ENCODE data around the gene FARP2.
"Not testable (repeated sequence)": the region's sequence is repeated elsewhere in the genome, so short reads cannot be mapped to it uniquely, and the experiment has no call there.

Gene FARP2

DNA sequence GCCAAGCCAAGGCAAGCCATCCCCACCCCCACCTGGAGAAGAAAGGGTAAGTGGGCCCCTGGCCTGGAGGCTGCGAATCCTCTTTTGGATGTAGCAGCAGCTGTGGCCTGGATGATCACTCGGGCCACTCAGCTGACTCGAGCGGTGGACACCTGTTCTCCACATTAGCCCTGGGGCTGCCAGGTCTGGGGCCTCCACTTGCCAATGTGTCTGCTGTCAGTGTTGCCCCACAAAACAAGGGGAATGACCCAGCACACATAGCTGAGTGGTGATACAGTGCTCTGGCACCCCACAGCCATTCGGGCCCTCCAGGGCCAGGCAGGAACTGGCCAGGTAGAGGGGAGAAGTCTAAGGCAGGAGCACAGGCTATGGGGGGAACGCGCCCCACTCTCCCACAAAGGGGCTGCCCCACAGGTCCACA is 149.7 kb downstream of the FARP2 start:
- no peaks in the 10 kb centered on the region for H3K9me2 ChIP-seq (replicated peaks; ENCODE audit: low read depth, low read length)
- no peaks in the 10 kb centered on the region for H3K36me3 ChIP-seq (ENCODE audit: insufficient read depth, low read length)
- H4K20me1 ChIP-seq (ENCODE audit: insufficient read depth, low read length, poor library complexity, severe bottlenecking): peaks cover 19% of the 10 kb centered on the region
- no peaks in the 10 kb centered on the region for H3K27me3 ChIP-seq (ENCODE audit: insufficient read depth, low read length, poor library complexity, severe bottlenecking)
- H3K79me2 ChIP-seq (ENCODE audit: insufficient read depth, low read length): peaks cover 41% of the 10 kb centered on the region
- H3K9ac ChIP-seq (ENCODE audit: low read depth, low read length, poor library complexity, severe bottlenecking): peak overlapping the region; percentile 77
- peaks cover 28% of the 10 kb centered on the region for H3K4me1 ChIP-seq (ENCODE audit: insufficient read depth, low read length, poor library complexity, severe bottlenecking)
- H3F3A ChIP-seq (ENCODE audit: low read depth): no peaks in the 10 kb centered on the region
- no peak overlapping the region for H2AFZ ChIP-seq (ENCODE audit: low read length)
- no peak for TF ChIP-seq EZH2phosphoT487 (IDR thresholded peaks at IDR 0.05; ENCODE audit: borderline replicate concordance)
- peak overlapping the region; percentile 93 for H3K4me2 ChIP-seq (ENCODE audit: low read depth, low read length, poor library complexity, severe bottlenecking)
- peak overlapping the region; percentile 85 for H3K4me3 ChIP-seq (ENCODE audit: low read length, poor library complexity, severe bottlenecking)
- H3K9me3 ChIP-seq (ENCODE audit: insufficient read depth, low read depth, low read length): no peaks in the 10 kb centered on the region

DNA sequence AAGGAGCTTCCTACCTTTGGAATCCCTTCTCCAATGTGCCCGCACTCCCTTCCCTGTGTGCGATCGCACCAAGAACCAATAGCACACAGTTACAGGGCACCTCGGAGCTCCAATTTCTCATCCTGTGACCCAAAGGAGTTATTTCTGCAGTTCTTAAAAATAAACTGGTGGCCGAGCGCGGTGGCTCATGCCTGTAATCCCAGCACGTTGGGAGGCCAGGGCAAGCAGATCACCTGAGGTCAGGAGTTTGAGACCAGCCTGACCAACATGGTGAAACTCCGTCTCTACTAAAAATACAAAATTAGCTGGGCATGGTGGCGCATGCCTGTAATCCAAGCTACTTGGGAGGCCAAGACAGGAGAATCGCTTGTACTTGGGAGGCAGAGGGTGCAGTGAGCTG is 150.2 kb downstream of the FARP2 start:
- H3K4me3 ChIP-seq (ENCODE audit: low read length, poor library complexity, severe bottlenecking): peak overlapping the region; percentile 85
- H2AFZ ChIP-seq (ENCODE audit: low read length); H3K27me3 ChIP-seq (ENCODE audit: insufficient read depth, low read length, poor library complexity, severe bottlenecking); H3F3A ChIP-seq (ENCODE audit: low read depth); H3K9me3 ChIP-seq (ENCODE audit: insufficient read depth, low read depth, low read length); H3K36me3 ChIP-seq (ENCODE audit: insufficient read depth, low read length); H3K9me2 ChIP-seq (replicated peaks; ENCODE audit: low read depth, low read length): not testable (repeated sequence)
- H3K9ac ChIP-seq (ENCODE audit: low read depth, low read length, poor library complexity, severe bottlenecking): peak overlapping the region; percentile 77
- H3K79me2 ChIP-seq (ENCODE audit: insufficient read depth, low read length): peaks cover 41% of the 10 kb centered on the region
- peaks cover 28% of the 10 kb centered on the region for H3K4me1 ChIP-seq (ENCODE audit: insufficient read depth, low read length, poor library complexity, severe bottlenecking)
- H3K4me2 ChIP-seq (ENCODE audit: low read depth, low read length, poor library complexity, severe bottlenecking): peak overlapping the region; percentile 93
- H4K20me1 ChIP-seq (ENCODE audit: insufficient read depth, low read length, poor library complexity, severe bottlenecking): peaks cover 19% of the 10 kb centered on the region

DNA sequence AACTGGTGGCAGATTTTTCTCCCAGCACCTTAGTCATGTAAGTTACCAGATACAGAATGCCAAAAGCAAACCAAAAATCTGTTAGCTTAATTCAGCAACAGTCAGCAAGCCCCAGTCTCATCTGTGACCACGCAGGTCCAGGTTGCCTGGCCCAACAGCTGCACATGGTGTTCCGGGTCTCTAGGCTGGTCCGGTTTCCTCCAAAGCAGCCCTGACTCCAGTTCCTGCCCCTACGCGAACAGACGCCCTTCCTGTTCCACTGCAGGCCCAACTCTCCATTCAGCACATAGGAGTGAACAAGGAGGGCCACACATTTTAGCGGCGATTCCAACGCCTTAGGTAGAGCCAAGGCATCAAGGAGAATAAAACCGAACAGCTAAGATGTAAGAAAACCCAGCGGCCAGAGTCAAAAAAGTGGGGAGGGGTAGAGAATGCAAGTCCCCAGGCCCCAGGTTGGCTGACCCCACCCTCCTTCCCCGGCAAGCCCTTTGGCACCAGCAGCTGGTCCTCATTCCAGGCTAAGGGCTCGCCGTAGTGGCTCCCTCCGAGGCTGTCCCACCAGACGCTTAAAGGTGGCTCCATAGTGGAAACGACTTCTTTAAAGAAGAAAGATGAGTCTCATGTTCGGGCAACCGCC is 150.8 kb downstream of the FARP2 start:
- H3K9ac ChIP-seq (ENCODE audit: low read depth, low read length, poor library complexity, severe bottlenecking): peak overlapping the region; percentile 77
- TF ChIP-seq, protein P1, sequence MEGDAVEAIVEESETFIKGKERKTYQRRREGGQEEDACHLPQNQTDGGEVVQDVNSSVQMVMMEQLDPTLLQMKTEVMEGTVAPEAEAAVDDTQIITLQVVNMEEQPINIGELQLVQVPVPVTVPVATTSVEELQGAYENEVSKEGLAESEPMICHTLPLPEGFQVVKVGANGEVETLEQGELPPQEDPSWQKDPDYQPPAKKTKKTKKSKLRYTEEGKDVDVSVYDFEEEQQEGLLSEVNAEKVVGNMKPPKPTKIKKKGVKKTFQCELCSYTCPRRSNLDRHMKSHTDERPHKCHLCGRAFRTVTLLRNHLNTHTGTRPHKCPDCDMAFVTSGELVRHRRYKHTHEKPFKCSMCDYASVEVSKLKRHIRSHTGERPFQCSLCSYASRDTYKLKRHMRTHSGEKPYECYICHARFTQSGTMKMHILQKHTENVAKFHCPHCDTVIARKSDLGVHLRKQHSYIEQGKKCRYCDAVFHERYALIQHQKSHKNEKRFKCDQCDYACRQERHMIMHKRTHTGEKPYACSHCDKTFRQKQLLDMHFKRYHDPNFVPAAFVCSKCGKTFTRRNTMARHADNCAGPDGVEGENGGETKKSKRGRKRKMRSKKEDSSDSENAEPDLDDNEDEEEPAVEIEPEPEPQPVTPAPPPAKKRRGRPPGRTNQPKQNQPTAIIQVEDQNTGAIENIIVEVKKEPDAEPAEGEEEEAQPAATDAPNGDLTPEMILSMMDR (conservative IDR thresholded peaks at IDR 0.05; ENCODE audit: low read length): no peak
- TF ChIP-seq EZH2phosphoT487 (IDR thresholded peaks at IDR 0.05; ENCODE audit: borderline replicate concordance): no peak

DNA sequence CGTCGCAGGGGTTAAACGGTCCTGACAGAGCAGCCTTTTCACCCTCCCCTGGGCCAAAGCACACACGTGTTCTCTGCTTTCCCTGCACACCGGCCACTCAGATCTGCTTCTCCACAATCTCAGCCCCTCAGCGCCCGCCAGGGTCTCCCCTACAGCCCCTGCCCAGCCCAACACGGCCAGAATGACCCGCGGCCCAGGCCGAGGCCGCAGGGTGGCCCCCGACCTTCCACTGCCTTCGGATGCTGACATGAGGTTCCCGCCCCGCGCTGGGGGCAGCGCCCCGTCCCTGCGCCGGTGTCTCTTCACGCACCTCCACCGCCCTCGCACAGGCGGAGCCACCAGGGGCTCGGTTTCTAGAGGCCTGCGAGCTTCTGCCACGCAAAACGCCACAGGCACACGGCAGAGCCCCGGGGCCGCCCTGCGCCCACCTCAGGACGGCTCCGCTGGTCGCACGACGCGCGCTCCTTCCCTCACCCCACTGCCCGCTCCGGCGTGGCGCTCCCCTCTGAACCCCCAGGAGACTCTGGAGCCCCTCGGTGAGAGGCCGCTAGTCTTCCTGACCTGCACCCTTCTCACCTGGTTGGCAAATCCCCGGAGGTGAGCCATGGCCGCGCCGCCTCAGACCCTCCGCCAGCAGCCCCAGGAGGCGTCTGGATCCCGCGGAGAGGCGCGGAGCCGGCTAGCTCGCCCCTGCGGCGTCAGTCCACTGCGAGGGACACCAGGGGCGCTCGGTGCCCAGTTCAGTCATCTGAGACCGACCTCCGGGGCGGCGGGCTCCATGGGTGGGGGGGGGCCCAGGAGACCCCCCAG is 151.6 kb downstream of the FARP2 start:
- H3K79me2 ChIP-seq (ENCODE audit: insufficient read depth, low read length): peaks cover 41% of the 10 kb centered on the region
- H3K4me3 ChIP-seq (ENCODE audit: low read length, poor library complexity, severe bottlenecking): peak overlapping the region; percentile 85
- no peaks in the 10 kb centered on the region for H3K9me2 ChIP-seq (replicated peaks; ENCODE audit: low read depth, low read length)
- no peaks in the 10 kb centered on the region for H3F3A ChIP-seq (ENCODE audit: low read depth)
- peak overlapping the region; percentile 77 for H3K9ac ChIP-seq (ENCODE audit: low read depth, low read length, poor library complexity, severe bottlenecking)
- TF ChIP-seq, protein P1 (conservative IDR thresholded peaks at IDR 0.05; ENCODE audit: low read length): peak; percentile 37
- TF ChIP-seq EZH2phosphoT487 (IDR thresholded peaks at IDR 0.05; ENCODE audit: borderline replicate concordance): no peak
- H3K4me1 ChIP-seq (ENCODE audit: insufficient read depth, low read length, poor library complexity, severe bottlenecking): peaks cover 28% of the 10 kb centered on the region
- peak overlapping the region; percentile 93 for H3K4me2 ChIP-seq (ENCODE audit: low read depth, low read length, poor library complexity, severe bottlenecking)
- H3K27me3 ChIP-seq (ENCODE audit: insufficient read depth, low read length, poor library complexity, severe bottlenecking): no peaks in the 10 kb centered on the region
- H2AFZ ChIP-seq (ENCODE audit: low read length): no peak overlapping the region
- peaks cover 19% of the 10 kb centered on the region for H4K20me1 ChIP-seq (ENCODE audit: insufficient read depth, low read length, poor library complexity, severe bottlenecking)
- no peaks in the 10 kb centered on the region for H3K36me3 ChIP-seq (ENCODE audit: insufficient read depth, low read length)
- no peaks in the 10 kb centered on the region for H3K9me3 ChIP-seq (ENCODE audit: insufficient read depth, low read depth, low read length)

More for the DNA sequence above, 150.8 kb downstream of the FARP2 start:
- no peaks in the 10 kb centered on the region for H3K9me2 ChIP-seq (replicated peaks; ENCODE audit: low read depth, low read length)
- peak overlapping the region; percentile 93 for H3K4me2 ChIP-seq (ENCODE audit: low read depth, low read length, poor library complexity, severe bottlenecking)
- H3K27me3 ChIP-seq (ENCODE audit: insufficient read depth, low read length, poor library complexity, severe bottlenecking): no peaks in the 10 kb centered on the region
- H2AFZ ChIP-seq (ENCODE audit: low read length): no peak overlapping the region
- H3K4me3 ChIP-seq (ENCODE audit: low read length, poor library complexity, severe bottlenecking): peak overlapping the region; percentile 85
- no peaks in the 10 kb centered on the region for H3F3A ChIP-seq (ENCODE audit: low read depth)
- H4K20me1 ChIP-seq (ENCODE audit: insufficient read depth, low read length, poor library complexity, severe bottlenecking): peaks cover 19% of the 10 kb centered on the region
- H3K36me3 ChIP-seq (ENCODE audit: insufficient read depth, low read length): no peaks in the 10 kb centered on the region
- peaks cover 28% of the 10 kb centered on the region for H3K4me1 ChIP-seq (ENCODE audit: insufficient read depth, low read length, poor library complexity, severe bottlenecking)
- no peaks in the 10 kb centered on the region for H3K9me3 ChIP-seq (ENCODE audit: insufficient read depth, low read depth, low read length)
- H3K79me2 ChIP-seq (ENCODE audit: insufficient read depth, low read length): peaks cover 41% of the 10 kb centered on the region

Measured in Loucy (cell line).